GM23338 (cell line): ENCODE results near the gene ARMC8. TPM values are rescaled to one million over a fixed set of nuclear protein-coding genes. Genes with fewer than 3 reads are reported as not detected.

ENCODE experiments used
- ATAC-seq: fragments of 200-7000 bp; cut with Tn5 transposase; 3 replicates; pipeline ENCODE4 v1.9.1; 2020
- DNase-seq: peaks from one replicate; pipeline ENCODE4 v3.0.0-alpha.2; 2015; ENCODE audit warnings: low spot score
- H2AFZ ChIP-seq: fragments of 200-600 bp; sonication (generic); 2 replicates; pipeline ENCODE4 v1.8.0; 2016; ENCODE audit warnings: antibody characterized with exemption, mild to moderate bottlenecking, moderate library complexity
- H3F3A ChIP-seq: fragments of 200-600 bp; sonication (generic); replicated peaks from 2 replicates; pipeline ENCODE4 v1.8.0; 2017; ENCODE audit warnings: antibody characterized with exemption, mixed run types, low read depth
- H3K27ac ChIP-seq: fragments of 200-600 bp; sonication (generic); 2 replicates; pipeline ENCODE4 v1.6.1; 2016; ENCODE audit warnings: low read depth
- H3K27me3 ChIP-seq: fragments of 200-600 bp; sonication (generic); 2 replicates; pipeline ENCODE4 v1.8.0; 2016; ENCODE audit warnings: mild to moderate bottlenecking, mixed run types, moderate library complexity; ENCODE audit not compliant: insufficient read depth
- H3K36me3 ChIP-seq: fragments of 200-600 bp; sonication (generic); 2 replicates; pipeline ENCODE4 v1.8.0; 2016; ENCODE audit warnings: mild to moderate bottlenecking; ENCODE audit not compliant: insufficient read depth
- H3K4me1 ChIP-seq: fragments of 200-600 bp; sonication (generic); 2 replicates; pipeline ENCODE4 v1.8.0; 2016; ENCODE audit warnings: mild to moderate bottlenecking, moderate library complexity; ENCODE audit not compliant: insufficient read depth
- H3K4me2 ChIP-seq: fragments of 200-600 bp; sonication (generic); 2 replicates; pipeline ENCODE4 v1.7.1; 2017; ENCODE audit warnings: mixed run types
- H3K4me3 ChIP-seq: fragments of 200-600 bp; sonication (generic); 2 replicates; pipeline ENCODE4 v1.6.1; 2016; ENCODE audit warnings: mixed run types
- H3K79me2 ChIP-seq: fragments of 200-600 bp; sonication (generic); replicated peaks from 2 replicates; pipeline ENCODE4 v1.8.0; 2017; ENCODE audit warnings: mild to moderate bottlenecking; ENCODE audit not compliant: insufficient read depth
- H3K9me2 ChIP-seq: fragments of 200-600 bp; sonication (generic); 2 replicates; pipeline ENCODE4 v1.8.0; 2017; ENCODE audit not compliant: insufficient read depth
- H4K20me1 ChIP-seq: fragments of 200-600 bp; sonication (generic); replicated peaks from 2 replicates; pipeline ENCODE4 v1.8.0; 2017; ENCODE audit warnings: mild to moderate bottlenecking; ENCODE audit not compliant: insufficient read depth
- H3K27ac Mint-ChIP-seq: 2 replicates; pipeline ENCODE4 v1.8.0; 2020; ENCODE audit warnings: inconsistent platforms, mild to moderate bottlenecking, moderate library complexity, mixed read lengths
- H3K27me3 Mint-ChIP-seq: 3 replicates; pipeline ENCODE4 v1.8.0; 2022; ENCODE audit warnings: low read depth, mild to moderate bottlenecking, moderate library complexity, mixed read lengths, inconsistent platforms; ENCODE audit not compliant: insufficient read depth, poor library complexity
- H3K36me3 Mint-ChIP-seq: 3 replicates; pipeline ENCODE4 v1.8.0; 2021; ENCODE audit warnings: low read depth, mild to moderate bottlenecking, inconsistent platforms, moderate library complexity, mixed read lengths
- H3K4me1 Mint-ChIP-seq: 3 replicates; pipeline ENCODE4 v1.8.0; 2020; ENCODE audit warnings: mild to moderate bottlenecking, inconsistent platforms, mixed read lengths
- H3K4me3 Mint-ChIP-seq: 3 replicates; pipeline ENCODE4 v1.8.0; 2021; ENCODE audit warnings: moderate library complexity, mild to moderate bottlenecking, inconsistent platforms, mixed read lengths
- H3K9me3 Mint-ChIP-seq: 3 replicates; pipeline ENCODE4 v1.8.0; 2020; ENCODE audit warnings: moderate library complexity, mild to moderate bottlenecking, inconsistent platforms, mixed read lengths
- CREB1 ChIP-seq: fragments of 250-450 bp; sonication (Bioruptor Pico); IDR thresholded peaks from 2 replicates; pipeline ENCODE4 v1.5.0; 2020; ENCODE audit warnings: low read depth, mild to moderate bottlenecking, moderate library complexity
- CTCF ChIP-seq, 2 experiments: fragments of 200-600 bp in 1 of 2; sonication (generic) in 1 of 2; conservative IDR thresholded peaks; 2 replicates each; pipeline versions ENCODE4 v1.5.1 to v1.6.1; 2016 to 2017; ENCODE audit warnings: antibody characterized with exemption in 2 of 2, low read depth in 2 of 2, mild to moderate bottlenecking in 2 of 2, moderate library complexity in 1 of 2
- ETS1 ChIP-seq: IDR thresholded peaks from 2 replicates; pipeline ENCODE4 v1.6.1; 2016; ENCODE audit warnings: antibody characterized with exemption
- EZH2 ChIP-seq: fragments of 200-600 bp; sonication (generic); IDR thresholded peaks from one replicate; pipeline ENCODE4 v1.8.0; 2017; ENCODE audit warnings: antibody characterized with exemption, mild to moderate bottlenecking, low read depth; ENCODE audit not compliant: unreplicated experiment
- EZH2phosphoT487 ChIP-seq: fragments of 200-600 bp; sonication (generic); IDR thresholded peaks from one replicate; pipeline ENCODE4 v1.8.1; 2018; ENCODE audit warnings: antibody characterized with exemption; ENCODE audit not compliant: unreplicated experiment
- JUNB ChIP-seq: IDR thresholded peaks from one replicate; pipeline ENCODE4 v1.6.1; 2016; ENCODE audit warnings: antibody characterized with exemption; ENCODE audit not compliant: unreplicated experiment
- NANOG ChIP-seq: IDR thresholded peaks from 2 replicates; pipeline ENCODE4 v1.6.1; 2016; ENCODE audit warnings: antibody characterized with exemption, borderline replicate concordance
- POLR2AphosphoS5 ChIP-seq: IDR thresholded peaks from 2 replicates; pipeline ENCODE4 v1.6.1; 2016; ENCODE audit warnings: antibody characterized with exemption, low read depth
- REST ChIP-seq: IDR thresholded peaks from one replicate; pipeline ENCODE4 v1.6.1; 2018; ENCODE audit warnings: antibody characterized with exemption; ENCODE audit not compliant: unreplicated experiment
- STAT1 ChIP-seq: IDR thresholded peaks from one replicate; pipeline ENCODE4 v1.6.1; 2016; ENCODE audit warnings: antibody characterized with exemption; ENCODE audit not compliant: unreplicated experiment
- ZNF114 ChIP-seq: fragments of 250-450 bp; sonication (Bioruptor Pico); IDR thresholded peaks from 2 replicates; pipeline ENCODE4 v1.5.0; 2020; ENCODE audit warnings: mild to moderate bottlenecking, moderate library complexity
- ZNF331 ChIP-seq: fragments of 250-450 bp; sonication (Bioruptor Pico); IDR thresholded peaks from 2 replicates; pipeline ENCODE4 v1.5.0; 2020; ENCODE audit warnings: low read depth, mild to moderate bottlenecking, moderate library complexity
- ZNF462 ChIP-seq: fragments of 250-450 bp; sonication (Bioruptor Pico); IDR thresholded peaks from 2 replicates; pipeline ENCODE4 v1.5.0; 2020; ENCODE audit warnings: mild to moderate bottlenecking, moderate library complexity
- polyA plus RNA-seq: library from polyadenylated mRNA; unstranded; fragments of >200 nt; fragmentation: Nextera tagmentation; extraction: Ambion mirVana; gene quantifications from 2 replicates; pipeline ENCODE4 v1.2.1, GENCODE V29; 2016
- total RNA-seq: library from RNA; depleted of rRNA; stranded (reverse); fragments of >200 nt; shearing (Covaris generic); gene quantifications from 2 replicates; pipeline ENCODE4 v1.2.3, GENCODE V29; 2014

ARMC8 gene
- total and polyA plus RNA-seq, 2 experiments from 2014 or later: 36.8 to 61.4 TPM

- 0 out of 4 replicates have a peak, but pooled peaks of 1 of the 2 experiments have one; percentile 5 for TF ChIP-seq CTCF (conservative IDR thresholded peaks at IDR 0.05; ENCODE audit: low read depth in 2 of 2)
- TF ChIP-seq EZH2: no peak
Measured at GRCh38 chr3:138317687-138318086, 130.6 kb downstream of the ARMC8 start (continued).

- Histone ChIP-seq H3K4me3 (no peak overlapping the region), H3K4me1 (peaks cover 8% of the 10 kb centered on the region), H3K79me2 (no peaks in the 10 kb centered on the region), H3K36me3 (no peaks in the 10 kb centered on the region), H3K27ac (no peak overlapping the region), H3K4me2 (no peak overlapping the region), H3F3A (no peaks in the 10 kb centered on the region; the same call in 1 of the 2 replicates), H3K9me2 (no peaks in the 10 kb centered on the region), H4K20me1 (no peaks in the 10 kb centered on the region), H3K27me3 (no peaks in the 10 kb centered on the region; the same call in 1 of the 2 replicates), H2AFZ (no peak overlapping the region)
- H3K4me1 Mint-ChIP-seq: peaks cover 19% of the 10 kb centered on the region
- no peaks in the 10 kb centered on the region; the same call in 2 of the 3 replicates for H3K9me3 Mint-ChIP-seq
- no peak overlapping the region for H3K4me3 Mint-ChIP-seq
- TF ChIP-seq ETS1 (no peak), EZH2 (no peak), POLR2AphosphoS5 (no peak), ZNF462 (CRISPR knock-in tag) (no peak), NANOG (no peak), REST (no peak), EZH2phosphoT487 (no peak), ZNF114 (CRISPR knock-in tag) (no peak), JUNB (no peak), ZNF331 (CRISPR knock-in tag) (no peak), STAT1 (no peak), CREB1 (CRISPR knock-in tag) (no peak)
- H3K27me3 Mint-ChIP-seq: peaks cover 10% of the 10 kb centered on the region
- no peak overlapping the region for H3K27ac Mint-ChIP-seq
- ATAC-seq (no peak), DNase-seq (no peak)
- H3K36me3 Mint-ChIP-seq: no peaks in the 10 kb centered on the region
Measured at GRCh38 chr3:138323971-138324370, 136.9 kb downstream of the ARMC8 start.
